Panc1 (cell line): ENCODE results near the gene TRPM1. TPM values are rescaled to one million over a fixed set of nuclear protein-coding genes. Genes with fewer than 3 reads are reported as not detected.

ENCODE experiments used
- ATAC-seq: fragments of 200-7000 bp; cut with Tn5 transposase; 2 replicates; pipeline ENCODE4 v1.9.1; 2020; ENCODE audit warnings: mild to moderate bottlenecking, moderate library complexity
- BruUV-seq: library from RNA; stranded (reverse); fragments of 400-500 nt; replicated peaks from 2 replicates; lab custom pipeline; 2021; lab: Mats Ljungman, UMichigan
- CTCF ChIA-PET: fragments of 300-600 bp; sonication (Branson Sonifier 250); formaldehyde crosslinking; loops from one replicate; lab custom pipeline; 2022; ENCODE audit warnings: antibody characterized with exemption; lab: Charles Lee
- POLR2A ChIA-PET: fragments of 300-600 bp; sonication (Branson Sonifier 250); formaldehyde crosslinking; loops from one replicate; lab custom pipeline; 2022; ENCODE audit warnings: antibody characterized with exemption; lab: Charles Lee
- DNase-seq: peaks from one replicate; pipeline ENCODE4 v3.0.0-alpha.2; 2010; ENCODE audit warnings: low read depth, low spot score
- H3K27ac ChIP-seq: 2 replicates; pipeline ENCODE4 v1.5.1; 2011; ENCODE audit warnings: mild to moderate bottlenecking, low read length, inconsistent platforms
- H3K27me3 ChIP-seq: fragments of 200-500 bp; sonication (Bioruptor generic); 2 replicates; pipeline ENCODE4 v1.6.0; 2014; ENCODE audit warnings: low read length, inconsistent platforms; ENCODE audit not compliant: control insufficient read depth, insufficient read depth
- H3K36me3 ChIP-seq: fragments of 200-500 bp; sonication (Bioruptor generic); 2 replicates; pipeline ENCODE4 v1.5.1; 2014; ENCODE audit warnings: inconsistent platforms, mild to moderate bottlenecking, low read length, moderate library complexity; ENCODE audit not compliant: control insufficient read depth, insufficient read depth
- H3K4me1 ChIP-seq: 2 replicates; pipeline ENCODE4 v1.5.1; 2011; ENCODE audit warnings: inconsistent platforms, mild to moderate bottlenecking, low read length, moderate library complexity; ENCODE audit not compliant: control insufficient read depth, insufficient read depth
- H3K4me3 ChIP-seq, 2 experiments: 2 replicates each; pipeline ENCODE4 v1.5.1; 2011 to 2012; ENCODE audit warnings: low read depth in 2 of 2, low read length in 2 of 2, mild to moderate bottlenecking in 2 of 2, inconsistent platforms in 1 of 2, moderate library complexity in 1 of 2
- H3K9me3 ChIP-seq: fragments of 200-500 bp; sonication (Bioruptor generic); 2 replicates; pipeline ENCODE4 v1.5.1; 2014; ENCODE audit warnings: low read depth, mild to moderate bottlenecking, inconsistent platforms, low read length, moderate library complexity; ENCODE audit not compliant: control insufficient read depth, insufficient read depth
- POLR2AphosphoS5 ChIP-seq: IDR thresholded peaks from 2 replicates; pipeline ENCODE4 v1.6.1; 2012; ENCODE audit warnings: mild to moderate bottlenecking, low read depth, low read length, moderate library complexity
- SIN3A ChIP-seq: IDR thresholded peaks from 2 replicates; pipeline ENCODE4 v1.6.1; 2012; ENCODE audit warnings: low read depth, mild to moderate bottlenecking, low read length, moderate library complexity, borderline replicate concordance; ENCODE audit not compliant: insufficient read depth
- TCF7L2 ChIP-seq: IDR thresholded peaks from 2 replicates; pipeline ENCODE4 v1.6.1; 2011; ENCODE audit warnings: mild to moderate bottlenecking, low read depth, low read length, inconsistent platforms
- in situ Hi-C: cut with HindIII; loops from 2 replicates; pipeline ENCODE4 v1.10.0; 2016; ENCODE audit warnings: low sequenced_read_pairs, low pct_unique_long_range_greater_than_20kb
- intact Hi-C: fragments of 100-400 bp; cut with micrococcal nuclease; formaldehyde crosslinking; loops from one replicate; pipeline ENCODE4 v1.10.0; 2022; ENCODE audit not compliant: unreplicated experiment
- total RNA-seq: library from RNA; stranded (reverse); gene quantifications from one replicate; pipeline ENCODE4 v1.2.1, GENCODE V29; 2021; ENCODE audit not compliant: unreplicated experiment
- TF ChIP-seq, protein P1 (sequence below): fragments of 450-650 bp; IDR thresholded peaks from 2 replicates; pipeline ENCODE4 v1.5.1; 2017; ENCODE audit warnings: mild to moderate bottlenecking
- TF ChIP-seq, protein P2 (sequence below), 2 experiments: IDR thresholded peaks; 2 replicates each; pipeline ENCODE4 v1.6.1; 2011 to 2012; ENCODE audit warnings: low read depth in 2 of 2, control low read depth in 1 of 2, low read length in 1 of 2, mild to moderate bottlenecking in 1 of 2, moderate library complexity in 1 of 2; ENCODE audit not compliant: insufficient read depth in 1 of 2

The TRPM1 gene
- total RNA-seq, 1 experiment from 2014 or later, result not detected

DNA sequence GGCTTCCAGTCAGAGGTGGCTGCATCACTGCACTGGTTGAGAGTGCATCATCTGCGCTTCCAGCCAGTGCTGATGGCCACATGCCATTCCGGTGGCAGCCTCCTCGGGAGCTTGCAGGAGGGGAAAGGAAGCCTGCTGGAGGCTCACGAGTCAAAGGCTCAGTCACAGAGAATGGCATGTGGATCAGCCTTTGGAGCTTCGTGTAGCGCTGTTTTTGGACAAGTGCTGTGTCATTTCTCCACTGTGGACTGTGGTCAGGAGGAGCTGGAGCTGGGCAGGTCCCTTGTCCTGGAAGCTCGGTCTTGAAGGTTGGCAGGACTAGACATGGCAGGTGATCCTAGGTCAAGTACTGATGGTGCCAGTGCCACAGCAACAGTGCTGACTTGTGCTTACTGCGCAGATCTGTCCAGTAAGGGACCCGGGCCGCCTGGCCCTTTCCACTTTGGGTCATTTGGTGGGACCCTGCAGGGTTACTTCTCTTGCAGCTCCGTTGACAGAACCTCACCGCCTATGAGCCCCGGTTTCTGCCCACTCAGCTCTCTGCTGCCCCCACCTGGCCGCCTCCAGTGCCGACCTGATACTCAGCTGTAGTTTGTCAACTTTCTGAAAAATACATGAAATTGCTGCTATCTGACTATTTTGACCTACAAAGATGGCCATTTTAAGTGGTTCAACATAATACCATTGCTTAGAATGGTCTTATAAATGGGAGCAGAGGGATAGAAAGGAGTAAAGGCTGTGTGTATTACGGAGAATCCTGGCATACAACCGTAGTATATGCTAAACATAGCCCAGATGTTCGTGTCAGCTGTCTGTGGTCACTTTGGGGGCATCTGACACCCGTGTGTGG, 27.6 kb upstream of the TRPM1 start:
- Histone ChIP-seq H3K27me3 (no peaks in the 10 kb centered on the region), H3K4me1 (no peaks in the 10 kb centered on the region), H3K4me3 (0 out of 4 replicates have a peak overlapping the region, but pooled peaks of 1 of the 2 experiments have one; percentile 8), H3K9me3 (no peaks in the 10 kb centered on the region), H3K36me3 (no peaks in the 10 kb centered on the region), H3K27ac (no peak overlapping the region)
- peak; percentile 41 for DNase-seq
- peak; percentile 89 for ATAC-seq
- BruUV-seq, result no TSS peak
- intact Hi-C loops, result loop anchor here (5.0 kb wide), 1 partner anchor 137 kb away; the partner anchor contains the start of gene MTMR10
- ChIA-PET POLR2A (interaction anchor here (0.6 kb wide), 2 partner anchors 93 to 116 kb away, joined by 3 read pairs; no protein-coding TSS in a partner anchor), CTCF (interaction anchor here (0.5 to 1.7 kb wide), 9 partner anchors 8 to 359 kb away, joined by 3 to 6 read pairs (median 3); no protein-coding TSS in a partner anchor)
- TF ChIP-seq, protein P1, sequence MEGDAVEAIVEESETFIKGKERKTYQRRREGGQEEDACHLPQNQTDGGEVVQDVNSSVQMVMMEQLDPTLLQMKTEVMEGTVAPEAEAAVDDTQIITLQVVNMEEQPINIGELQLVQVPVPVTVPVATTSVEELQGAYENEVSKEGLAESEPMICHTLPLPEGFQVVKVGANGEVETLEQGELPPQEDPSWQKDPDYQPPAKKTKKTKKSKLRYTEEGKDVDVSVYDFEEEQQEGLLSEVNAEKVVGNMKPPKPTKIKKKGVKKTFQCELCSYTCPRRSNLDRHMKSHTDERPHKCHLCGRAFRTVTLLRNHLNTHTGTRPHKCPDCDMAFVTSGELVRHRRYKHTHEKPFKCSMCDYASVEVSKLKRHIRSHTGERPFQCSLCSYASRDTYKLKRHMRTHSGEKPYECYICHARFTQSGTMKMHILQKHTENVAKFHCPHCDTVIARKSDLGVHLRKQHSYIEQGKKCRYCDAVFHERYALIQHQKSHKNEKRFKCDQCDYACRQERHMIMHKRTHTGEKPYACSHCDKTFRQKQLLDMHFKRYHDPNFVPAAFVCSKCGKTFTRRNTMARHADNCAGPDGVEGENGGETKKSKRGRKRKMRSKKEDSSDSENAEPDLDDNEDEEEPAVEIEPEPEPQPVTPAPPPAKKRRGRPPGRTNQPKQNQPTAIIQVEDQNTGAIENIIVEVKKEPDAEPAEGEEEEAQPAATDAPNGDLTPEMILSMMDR, result peak; percentile 97
- no peak for TF ChIP-seq SIN3A
- in situ Hi-C loops, result no loop called here

DNA sequence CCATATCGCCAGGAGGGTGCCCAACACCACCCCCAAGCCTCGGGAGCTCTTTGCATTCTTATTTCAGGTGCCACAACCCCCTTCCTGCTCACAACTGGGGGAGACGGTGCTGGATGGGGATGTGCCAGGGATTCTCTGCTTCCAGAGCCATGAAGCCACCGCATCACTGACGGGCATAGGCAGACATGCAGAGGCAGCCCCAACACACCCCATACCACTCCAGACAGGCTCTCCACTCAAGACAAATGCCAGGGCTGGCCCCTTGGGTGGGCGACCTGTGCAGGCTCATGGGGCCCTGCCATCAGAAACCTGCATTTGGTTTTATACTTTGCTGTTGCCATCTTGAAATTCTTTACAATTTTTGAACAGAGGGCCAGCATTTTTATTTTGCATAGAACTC, 27.0 kb upstream of the TRPM1 start:
- Histone ChIP-seq H3K9me3 (no peaks in the 10 kb centered on the region), H3K4me3 (no peak overlapping the region), H3K27ac (no peak overlapping the region), H3K36me3 (no peaks in the 10 kb centered on the region), H3K4me1 (no peaks in the 10 kb centered on the region), H3K27me3 (no peaks in the 10 kb centered on the region)
- ChIA-PET CTCF (interaction anchor here (0.5 to 1.7 kb wide), 6 partner anchors 13 to 360 kb away, joined by 3 to 6 read pairs (median 4); no protein-coding TSS in a partner anchor), POLR2A (no interaction called here)
- BruUV-seq, result no TSS peak
- no peak for ATAC-seq
- intact Hi-C loops, result loop anchor here (5.0 kb wide), 1 partner anchor 136 kb away; the partner anchor contains the start of gene MTMR10
- TF ChIP-seq POLR2AphosphoS5, result no peak
- TF ChIP-seq SIN3A, result no peak
- TF ChIP-seq, protein P2, sequence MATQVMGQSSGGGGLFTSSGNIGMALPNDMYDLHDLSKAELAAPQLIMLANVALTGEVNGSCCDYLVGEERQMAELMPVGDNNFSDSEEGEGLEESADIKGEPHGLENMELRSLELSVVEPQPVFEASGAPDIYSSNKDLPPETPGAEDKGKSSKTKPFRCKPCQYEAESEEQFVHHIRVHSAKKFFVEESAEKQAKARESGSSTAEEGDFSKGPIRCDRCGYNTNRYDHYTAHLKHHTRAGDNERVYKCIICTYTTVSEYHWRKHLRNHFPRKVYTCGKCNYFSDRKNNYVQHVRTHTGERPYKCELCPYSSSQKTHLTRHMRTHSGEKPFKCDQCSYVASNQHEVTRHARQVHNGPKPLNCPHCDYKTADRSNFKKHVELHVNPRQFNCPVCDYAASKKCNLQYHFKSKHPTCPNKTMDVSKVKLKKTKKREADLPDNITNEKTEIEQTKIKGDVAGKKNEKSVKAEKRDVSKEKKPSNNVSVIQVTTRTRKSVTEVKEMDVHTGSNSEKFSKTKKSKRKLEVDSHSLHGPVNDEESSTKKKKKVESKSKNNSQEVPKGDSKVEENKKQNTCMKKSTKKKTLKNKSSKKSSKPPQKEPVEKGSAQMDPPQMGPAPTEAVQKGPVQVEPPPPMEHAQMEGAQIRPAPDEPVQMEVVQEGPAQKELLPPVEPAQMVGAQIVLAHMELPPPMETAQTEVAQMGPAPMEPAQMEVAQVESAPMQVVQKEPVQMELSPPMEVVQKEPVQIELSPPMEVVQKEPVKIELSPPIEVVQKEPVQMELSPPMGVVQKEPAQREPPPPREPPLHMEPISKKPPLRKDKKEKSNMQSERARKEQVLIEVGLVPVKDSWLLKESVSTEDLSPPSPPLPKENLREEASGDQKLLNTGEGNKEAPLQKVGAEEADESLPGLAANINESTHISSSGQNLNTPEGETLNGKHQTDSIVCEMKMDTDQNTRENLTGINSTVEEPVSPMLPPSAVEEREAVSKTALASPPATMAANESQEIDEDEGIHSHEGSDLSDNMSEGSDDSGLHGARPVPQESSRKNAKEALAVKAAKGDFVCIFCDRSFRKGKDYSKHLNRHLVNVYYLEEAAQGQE (IDR thresholded peaks at IDR 0.05; ENCODE audit: insufficient read depth in 1 of 2, low read depth in 2 of 2, low read length in 1 of 2), result no peak
- TF ChIP-seq, protein P1, result no peak
- TF ChIP-seq TCF7L2, result no peak
- in situ Hi-C loops, result no loop called here
- no peak for DNase-seq
